Measurements from ENCODE around the gene SETD3.

- TF ChIP-seq EP300 (IDR thresholded peaks at IDR 0.05) (no peak), CTCF (IDR thresholded peaks at IDR 0.05) (no peak)
These were observed 86.0 kb downstream of the SETD3 start for GRCh38 chr14:99394602-99395156.

Measured in ovary (tissue), 3 donors.